GF-D8 (cell line): ENCODE measurements around the gene SCT.

Experiments
- DNase-seq: peaks from one replicate; lab custom pipeline; 2025; lab: John Stamatoyannopoulos, UW

The SCT gene

GRCh38 chr11:610146-610801 lies 16.7 kb downstream of the SCT start:
- no peak for DNase-seq

GRCh38 chr11:609341-609811 lies 17.6 kb downstream of the SCT start:
- DNase-seq: no peak

GRCh38 chr11:608791-609251 lies 18.2 kb downstream of the SCT start:
- no peak for DNase-seq

- DNase-seq: no peak
Measured at GRCh38 chr11:607971-608659, 18.9 kb downstream of the SCT start.

GRCh38 chr11:607020-607780 lies 19.8 kb downstream of the SCT start:
- no peak for DNase-seq

- no peak for DNase-seq
Measured at GRCh38 chr11:606245-606644, 20.7 kb downstream of the SCT start.

GRCh38 chr11:605286-606129 lies 21.5 kb downstream of the SCT start:
- DNase-seq: no peak

GRCh38 chr11:603154-603553 lies 23.8 kb downstream of the SCT start:
- DNase-seq: no peak

- DNase-seq: no peak
Measured at GRCh38 chr11:601573-602245, 25.3 kb downstream of the SCT start.

GRCh38 chr11:598005-598680 lies 28.8 kb downstream of the SCT start:
- DNase-seq: no peak

- no peak for DNase-seq
Measured at GRCh38 chr11:597166-597725, 29.7 kb downstream of the SCT start.

- no peak for DNase-seq
Measured at GRCh38 chr11:596374-596773, 30.6 kb downstream of the SCT start.

GRCh38 chr11:595400-595799 lies 31.6 kb downstream of the SCT start:
- no peak for DNase-seq

- no peak for DNase-seq
Measured at GRCh38 chr11:593347-593746, 33.6 kb downstream of the SCT start.

GRCh38 chr11:592918-593317 lies 34.1 kb downstream of the SCT start:
- DNase-seq: no peak

- DNase-seq: no peak
Measured at GRCh38 chr11:592501-592900, 34.5 kb downstream of the SCT start.

GRCh38 chr11:590997-591396 lies 36.0 kb downstream of the SCT start:
- no peak for DNase-seq

GRCh38 chr11:589798-590197 lies 37.2 kb downstream of the SCT start:
- DNase-seq: no peak

- no peak for DNase-seq
Measured at GRCh38 chr11:587978-588380, 39.0 kb downstream of the SCT start.

- DNase-seq: no peak
Measured at GRCh38 chr11:587546-587945, 39.4 kb downstream of the SCT start.
